HEK293T (cell line): ENCODE data around the gene SMG6.

Experiments used
- CTCF ChIA-PET: fragments of 350-600 bp; formaldehyde crosslinking; extraction: SDS; loops from one replicate; lab custom pipeline; 2021; ENCODE audit warnings: antibody characterized with exemption, inconsistent platforms; lab: Yijun Ruan, JAX
- POLR2A ChIA-PET: fragments of 350-600 bp; formaldehyde crosslinking; extraction: SDS; loops from one replicate; lab custom pipeline; 2020; ENCODE audit warnings: antibody characterized with exemption, inconsistent platforms; lab: Yijun Ruan, JAX
- DNase-seq: peaks from one replicate; pipeline ENCODE4 v3.0.0; 2012; ENCODE audit warnings: mixed read lengths; ENCODE audit errors: extremely low spot score
- ARNT ChIP-seq: fragments of 450-650 bp; IDR thresholded peaks from 2 replicates; pipeline ENCODE4 v1.6.1; 2017; ENCODE audit warnings: mild to moderate bottlenecking
- BHLHE40 ChIP-seq: fragments of 450-650 bp; IDR thresholded peaks from 2 replicates; pipeline ENCODE4 v1.6.1; 2016; ENCODE audit warnings: mild to moderate bottlenecking, moderate library complexity, borderline replicate concordance
- CTBP1 ChIP-seq: fragments of 450-650 bp; IDR thresholded peaks from 2 replicates; pipeline ENCODE4 v1.6.1; 2016; ENCODE audit warnings: borderline replicate concordance
- ELF4 ChIP-seq: fragments of 450-650 bp; IDR thresholded peaks from 2 replicates; pipeline ENCODE4 v1.6.1; 2017; ENCODE audit warnings: antibody characterized with exemption
- FOXA1 ChIP-seq: fragments of 450-650 bp; IDR thresholded peaks from 2 replicates; pipeline ENCODE4 v1.6.1; 2016; ENCODE audit warnings: mild to moderate bottlenecking
- FOXK2 ChIP-seq: fragments of 450-650 bp; IDR thresholded peaks from 2 replicates; pipeline ENCODE4 v1.6.1; 2016; ENCODE audit warnings: mild to moderate bottlenecking
- FOXM1 ChIP-seq: fragments of 450-650 bp; IDR thresholded peaks from 2 replicates; pipeline ENCODE4 v1.6.1; 2017; ENCODE audit warnings: mild to moderate bottlenecking, borderline replicate concordance
- HDGF ChIP-seq: fragments of 450-650 bp; IDR thresholded peaks from 2 replicates; pipeline ENCODE4 v1.6.1; 2017; ENCODE audit warnings: antibody characterized with exemption, borderline replicate concordance
- L3MBTL2 ChIP-seq: fragments of 450-650 bp; conservative IDR thresholded peaks from 2 replicates; pipeline ENCODE4 v1.6.1; 2016; ENCODE audit warnings: mild to moderate bottlenecking
- LEF1 ChIP-seq: fragments of 450-650 bp; IDR thresholded peaks from 2 replicates; pipeline ENCODE4 v1.6.1; 2017; ENCODE audit warnings: mild to moderate bottlenecking, borderline replicate concordance
- NFRKB ChIP-seq: fragments of 450-650 bp; IDR thresholded peaks from 2 replicates; pipeline ENCODE4 v1.6.1; 2016; ENCODE audit warnings: mild to moderate bottlenecking, moderate library complexity
- SP1 ChIP-seq: fragments of 450-650 bp; IDR thresholded peaks from 2 replicates; pipeline ENCODE4 v1.6.1; 2017
- SUZ12 ChIP-seq: fragments of 450-650 bp; IDR thresholded peaks from 2 replicates; pipeline ENCODE4 v1.6.1; 2016; ENCODE audit warnings: mild to moderate bottlenecking
- TARDBP ChIP-seq: fragments of 450-650 bp; IDR thresholded peaks from 2 replicates; pipeline ENCODE4 v1.6.1; 2016
- ZNF384 ChIP-seq: fragments of 450-650 bp; IDR thresholded peaks from 2 replicates; pipeline ENCODE4 v1.6.1; 2016
- TF ChIP-seq, protein P1 (sequence below): fragments of 450-650 bp; IDR thresholded peaks from 2 replicates; pipeline ENCODE4 v1.6.1; 2016

SMG6 gene

DNA sequence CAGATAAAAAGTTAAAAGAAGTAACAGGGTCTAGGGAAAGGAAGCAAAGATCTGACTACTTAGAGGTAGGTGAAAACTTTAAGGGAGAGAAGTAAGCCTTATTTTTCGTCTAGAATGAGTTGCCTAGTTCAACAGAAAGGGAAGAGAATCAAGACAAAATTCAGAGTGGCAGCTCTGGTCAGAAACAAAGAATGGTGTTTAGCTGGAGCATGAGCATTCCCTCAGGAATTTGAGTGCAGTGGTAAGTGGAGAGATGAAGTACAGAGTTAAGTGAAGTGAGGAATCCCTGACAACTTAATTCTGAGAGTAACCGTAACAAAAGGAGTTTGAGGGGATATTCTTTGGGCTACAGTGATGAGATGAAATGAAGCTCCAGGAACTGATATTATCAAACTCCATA is 11.5 kb downstream of the SMG6 start:
- TF ChIP-seq FOXM1, result no peak
- no peak for TF ChIP-seq ARNT
- no peak for TF ChIP-seq TARDBP
- no peak for TF ChIP-seq FOXA1
- TF ChIP-seq FOXK2, result no peak
- TF ChIP-seq LEF1, result no peak
- no peak for TF ChIP-seq L3MBTL2
- TF ChIP-seq, protein P1, sequence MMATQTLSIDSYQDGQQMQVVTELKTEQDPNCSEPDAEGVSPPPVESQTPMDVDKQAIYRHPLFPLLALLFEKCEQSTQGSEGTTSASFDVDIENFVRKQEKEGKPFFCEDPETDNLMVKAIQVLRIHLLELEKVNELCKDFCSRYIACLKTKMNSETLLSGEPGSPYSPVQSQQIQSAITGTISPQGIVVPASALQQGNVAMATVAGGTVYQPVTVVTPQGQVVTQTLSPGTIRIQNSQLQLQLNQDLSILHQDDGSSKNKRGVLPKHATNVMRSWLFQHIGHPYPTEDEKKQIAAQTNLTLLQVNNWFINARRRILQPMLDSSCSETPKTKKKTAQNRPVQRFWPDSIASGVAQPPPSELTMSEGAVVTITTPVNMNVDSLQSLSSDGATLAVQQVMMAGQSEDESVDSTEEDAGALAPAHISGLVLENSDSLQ, result no peak
- no peak for TF ChIP-seq NFRKB
- TF ChIP-seq ZNF384, result no peak
- TF ChIP-seq SP1, result no peak
- TF ChIP-seq BHLHE40, result no peak
- no peak for TF ChIP-seq HDGF
- no peak for TF ChIP-seq ELF4
- no peak for TF ChIP-seq SUZ12
- TF ChIP-seq CTBP1, result no peak
- no peak for DNase-seq
- POLR2A ChIA-PET, result interaction anchor here (0.7 to 1.2 kb wide), 3 partner anchors 9 to 11 kb away, joined by 3 to 4 read pairs (median 3); partner anchors contain the start of genes SMG6 and SRR
- CTCF ChIA-PET, result interaction anchor here (0.7 kb wide), 1 partner anchor 11 kb away, joined by 6 read pairs; no protein-coding TSS in a partner anchor

- DNase-seq, result no peak
- POLR2A ChIA-PET, result no interaction called here
- CTCF ChIA-PET, result no interaction called here
- TF ChIP-seq SP1 (no peak), HDGF (no peak), FOXA1 (no peak), FOXM1 (no peak), ZNF384 (no peak), BHLHE40 (no peak), SUZ12 (no peak), LEF1 (no peak), L3MBTL2 (no peak), NFRKB (no peak), CTBP1 (no peak), TARDBP (no peak), ELF4 (no peak), FOXK2 (no peak), ARNT (no peak)
- TF ChIP-seq, protein P1, result no peak
Measured at GRCh38 chr17:2289878-2290478, 13.6 kb downstream of the SMG6 start.

DNA sequence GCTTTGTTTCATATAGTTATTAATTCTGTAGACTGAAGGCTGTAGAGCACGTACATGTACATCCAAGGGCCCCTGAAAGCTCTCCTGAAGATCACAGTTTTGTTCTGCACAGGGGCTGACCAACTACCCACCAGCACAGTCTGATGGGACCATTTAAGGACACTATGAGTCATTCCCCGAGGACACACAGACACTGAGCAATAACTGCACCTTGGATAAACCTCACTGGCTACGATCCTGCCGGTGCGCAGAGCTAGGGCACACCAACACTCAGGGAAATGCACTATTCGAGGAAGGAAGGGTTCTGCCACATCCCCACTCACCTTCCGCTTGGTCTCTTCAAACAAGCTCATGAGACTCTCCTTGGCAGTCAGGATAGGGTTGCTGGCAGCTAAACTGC is 20.3 kb downstream of the SMG6 start:
- no peak for DNase-seq
- POLR2A ChIA-PET, result interaction anchor here (1.7 kb wide), 1 partner anchor 20 kb away, joined by 8 read pairs; the partner anchor contains the start of genes SMG6 and SRR
- TF ChIP-seq ZNF384 (no peak), TARDBP (no peak), HDGF (no peak), FOXM1 (no peak), L3MBTL2 (no peak), ARNT (no peak), SUZ12 (no peak), SP1 (no peak), CTBP1 (no peak), FOXA1 (no peak), ELF4 (no peak), NFRKB (no peak), LEF1 (no peak), FOXK2 (no peak)
- TF ChIP-seq, protein P1, result no peak
- CTCF ChIA-PET, result no interaction called here

DNA sequence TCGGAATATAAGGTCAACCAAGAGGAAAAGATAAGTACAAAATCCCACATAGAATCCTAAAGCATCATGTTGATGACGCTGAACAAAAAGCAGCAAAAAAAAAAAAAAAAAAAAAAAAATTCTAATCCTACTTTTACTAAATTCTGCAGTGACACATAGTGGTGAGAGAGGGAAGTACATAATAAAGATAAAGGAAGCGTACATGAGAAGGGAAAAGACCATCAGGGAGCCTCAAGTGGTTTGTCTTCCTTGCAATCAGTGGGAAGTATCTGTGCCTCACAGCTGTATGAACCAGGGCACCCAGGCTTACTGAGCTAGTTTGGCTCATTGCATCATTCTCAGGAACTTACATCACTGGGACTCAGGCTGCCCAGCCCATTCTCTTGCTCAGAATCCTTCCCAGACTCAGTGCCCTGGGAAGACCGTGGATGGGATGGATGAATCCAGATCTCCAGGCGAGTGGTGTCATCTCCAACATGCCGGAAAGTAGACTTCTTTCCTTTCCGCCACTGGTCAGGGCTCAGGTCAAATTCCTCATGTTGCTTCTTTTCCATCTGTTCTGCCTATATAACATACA is 21.2 kb downstream of the SMG6 start:
- POLR2A ChIA-PET, result interaction anchor here (1.7 kb wide), 1 partner anchor 21 kb away, joined by 8 read pairs; the partner anchor contains the start of genes SMG6 and SRR
- peak; percentile 46 for DNase-seq
- CTCF ChIA-PET, result interaction anchor here (0.6 to 0.7 kb wide), 2 partner anchors 17 to 229 kb away, joined by 6 to 8 read pairs; no protein-coding TSS in a partner anchor
- TF ChIP-seq CTBP1 (no peak), ZNF384 (peak; percentile 99)

GRCh38 chr17:2279707-2280106 is 23.9 kb downstream of the SMG6 start:
- CTCF ChIA-PET, result no interaction called here
- TF ChIP-seq L3MBTL2 (no peak), HDGF (no peak), FOXA1 (no peak), ZNF384 (no peak), LEF1 (no peak)
- TF ChIP-seq, protein P1, result no peak
- no peak for DNase-seq
- POLR2A ChIA-PET, result no interaction called here
